Immature natural killer cell (primary cell): ENCODE results near the gene RBM22. TPM values are rescaled to one million over a fixed set of nuclear protein-coding genes. Genes with fewer than 3 reads are reported as not detected.
"Not testable (repeated sequence)": the region's sequence is repeated elsewhere in the genome, so short reads cannot be mapped to it uniquely, and the experiment has no call there.

Experiments
- DNase-seq, 3 donors: peaks; one replicate each; pipeline ENCODE4 v3.0.0; 2022; ENCODE audit warnings: mixed read lengths in 1 of 3
- H3K27ac Mint-ChIP-seq, 6 donors: one replicate each; pipeline ENCODE4 v1.8.0; 2020; ENCODE audit warnings: mixed read lengths in 6 of 6, mild to moderate bottlenecking in 5 of 6, inconsistent platforms in 4 of 6, moderate library complexity in 3 of 6
- H3K27me3 Mint-ChIP-seq, 3 donors: one replicate each; pipeline ENCODE4 v1.8.0; 2020 to 2021; ENCODE audit warnings: low read depth in 3 of 3, mild to moderate bottlenecking in 3 of 3, mixed read lengths in 3 of 3, moderate library complexity in 3 of 3, inconsistent platforms in 1 of 3
- H3K36me3 Mint-ChIP-seq, 3 donors: one replicate each; pipeline ENCODE4 v1.8.0; 2020; ENCODE audit warnings: mixed read lengths in 3 of 3, inconsistent platforms in 2 of 3, mild to moderate bottlenecking in 2 of 3
- H3K4me1 Mint-ChIP-seq, 2 donors: one replicate each; pipeline ENCODE4 v1.8.0; 2020; ENCODE audit warnings: inconsistent platforms in 2 of 2, mild to moderate bottlenecking in 2 of 2, mixed read lengths in 2 of 2, moderate library complexity in 1 of 2
- H3K4me3 Mint-ChIP-seq, 5 donors: one replicate each; pipeline ENCODE4 v1.8.0; 2020; ENCODE audit warnings: mild to moderate bottlenecking in 5 of 5, mixed read lengths in 5 of 5, inconsistent platforms in 3 of 5, moderate library complexity in 3 of 5
- H3K9me3 Mint-ChIP-seq, 6 donors: one replicate each; pipeline ENCODE4 v1.8.0; 2020; ENCODE audit warnings: mild to moderate bottlenecking in 6 of 6, mixed read lengths in 6 of 6, inconsistent platforms in 4 of 6, moderate library complexity in 3 of 6
- polyA plus RNA-seq, 3 donors: library from polyadenylated mRNA; unstranded; fragments of 300-500 nt; fragmentation: Illumina TruSeq; gene quantifications; one replicate each; pipeline ENCODE4 v1.2.3, GENCODE V29; 2021

The RBM22 gene
- polyA plus RNA-seq, result 10 to 100 TPM; 52.9 to 73.3 (median 62.9) TPM

- Mint-ChIP-seq H3K27ac (no peak within 1 kb of the TSS), H3K9me3 (no peaks in the 10 kb centered on the region), H3K36me3 (peaks cover 4 to 12% (median 11%) of the 10 kb centered on the region in 3 donors), H3K4me3 (no peak within 1 kb of the TSS), H3K27me3 (peaks cover 0 to 2% (median 0%) of the 10 kb centered on the region in 3 donors), H3K4me1 (peaks cover 0 to 4% of the 10 kb centered on the region in 2 donors)
- DNase-seq, result peak; percentile 86 to 88 (median 88)
These were observed at the start of gene RBM22 for GRCh38 chr5:150700594-150701377. Gene RBM22 (minus strand): TSS chr5:150701062. CDS start chr5:150700985, 77 bp downstream.

- peak overlapping the region in 1 of 6 donors; percentile 37 for H3K27ac Mint-ChIP-seq
- no peaks in the 10 kb centered on the region for H3K9me3 Mint-ChIP-seq
- no peak for DNase-seq
- no peak overlapping the region for H3K4me3 Mint-ChIP-seq
- no peaks in the 10 kb centered on the region for H3K27me3 Mint-ChIP-seq
- peaks cover 35 to 63% of the 10 kb centered on the region in 2 donors for H3K4me1 Mint-ChIP-seq
- peaks cover 9 to 35% (median 25%) of the 10 kb centered on the region in 3 donors for H3K36me3 Mint-ChIP-seq
These were observed 49.6 kb upstream of the RBM22 start for GRCh38 chr5:150750469-150750868.

- not testable (repeated sequence) for H3K27me3 Mint-ChIP-seq, H3K9me3 Mint-ChIP-seq, H3K27ac Mint-ChIP-seq, H3K4me3 Mint-ChIP-seq, DNase-seq
- peaks cover 0 to 20% (median 4%) of the 10 kb centered on the region in 3 donors for H3K36me3 Mint-ChIP-seq
- H3K4me1 Mint-ChIP-seq, result peaks cover 43 to 71% of the 10 kb centered on the region in 2 donors
These were observed 42.3 kb upstream of the RBM22 start for GRCh38 chr5:150743142-150743488.

- Mint-ChIP-seq H3K36me3 (peaks cover 3 to 21% (median 7%) of the 10 kb centered on the region in 3 donors), H3K27ac (peak overlapping the region in 5 of 6 donors; percentile 25 to 79 (median 54)), H3K4me3 (peak overlapping the region in 1 of 5 donors; percentile 34), H3K4me1 (peaks cover 46 to 76% of the 10 kb centered on the region in 2 donors)
- not testable (repeated sequence) for H3K27me3 Mint-ChIP-seq, DNase-seq, H3K9me3 Mint-ChIP-seq
These were observed 41.7 kb upstream of the RBM22 start for GRCh38 chr5:150742455-150743141.

GRCh38 chr5:150740992-150741391, 40.1 kb upstream of the RBM22 start:
- H3K9me3 Mint-ChIP-seq, result peaks cover 0 to 3% (median under 1%) of the 10 kb centered on the region in 6 donors

GRCh38 chr5:150738862-150739261, 38.0 kb upstream of the RBM22 start:
- Mint-ChIP-seq H3K4me1 (peaks cover 52 to 84% of the 10 kb centered on the region in 2 donors), H3K27ac (no peak overlapping the region), H3K27me3 (peaks cover 0 to 2% (median 0%) of the 10 kb centered on the region in 3 donors), H3K4me3 (no peak overlapping the region), H3K36me3 (peaks cover 33 to 53% (median 34%) of the 10 kb centered on the region in 3 donors), H3K9me3 (peaks cover 0 to 4% (median under 1%) of the 10 kb centered on the region in 6 donors)
- no peak for DNase-seq

More at GRCh38 chr5:150740992-150741391, 40.1 kb upstream of the RBM22 start:
- H3K4me3 Mint-ChIP-seq, result no peak overlapping the region
- peaks cover 0 to 2% (median 0%) of the 10 kb centered on the region in 3 donors for H3K27me3 Mint-ChIP-seq
- H3K27ac Mint-ChIP-seq, result no peak overlapping the region
- peaks cover 50 to 84% of the 10 kb centered on the region in 2 donors for H3K4me1 Mint-ChIP-seq
- DNase-seq, result no peak
- peaks cover 18 to 36% (median 20%) of the 10 kb centered on the region in 3 donors for H3K36me3 Mint-ChIP-seq

GRCh38 chr5:150734579-150735384, 33.9 kb upstream of the RBM22 start:
- H3K9me3 Mint-ChIP-seq, result peaks cover 0 to 4% (median under 1%) of the 10 kb centered on the region in 6 donors
- H3K4me1 Mint-ChIP-seq, result peaks cover 35 to 64% of the 10 kb centered on the region in 2 donors
- no peak overlapping the region for H3K4me3 Mint-ChIP-seq
- peak overlapping the region in 2 of 6 donors; percentile 60 to 72 for H3K27ac Mint-ChIP-seq
- peaks cover 48 to 66% (median 57%) of the 10 kb centered on the region in 3 donors for H3K36me3 Mint-ChIP-seq
- H3K27me3 Mint-ChIP-seq, result peaks cover 0 to 1% (median 0%) of the 10 kb centered on the region in 3 donors
- DNase-seq, result no peak

GRCh38 chr5:150731669-150732242, 30.9 kb upstream of the RBM22 start:
- peaks cover 0 to 2% (median 1%) of the 10 kb centered on the region in 3 donors for H3K27me3 Mint-ChIP-seq
- no peak for DNase-seq
- no peak overlapping the region for H3K4me3 Mint-ChIP-seq
- H3K27ac Mint-ChIP-seq, result peak overlapping the region in 1 of 6 donors; percentile 67
- H3K9me3 Mint-ChIP-seq, result peaks cover 0 to 4% (median under 1%) of the 10 kb centered on the region in 6 donors
- peaks cover 41 to 70% (median 58%) of the 10 kb centered on the region in 3 donors for H3K36me3 Mint-ChIP-seq
- H3K4me1 Mint-ChIP-seq, result peaks cover 14 to 34% of the 10 kb centered on the region in 2 donors

- no peaks in the 10 kb centered on the region for H3K9me3 Mint-ChIP-seq
- H3K27me3 Mint-ChIP-seq, result peaks cover 0 to 2% (median 1%) of the 10 kb centered on the region in 3 donors
- no peak for DNase-seq
- no peak overlapping the region for H3K27ac Mint-ChIP-seq
- H3K4me1 Mint-ChIP-seq, result peaks cover 6 to 16% of the 10 kb centered on the region in 2 donors
- no peak overlapping the region for H3K4me3 Mint-ChIP-seq
- H3K36me3 Mint-ChIP-seq, result peaks cover 24 to 54% (median 51%) of the 10 kb centered on the region in 3 donors
These were observed 29.0 kb upstream of the RBM22 start for GRCh38 chr5:150729859-150730258.

GRCh38 chr5:150723845-150724244, 23.0 kb upstream of the RBM22 start:
- H3K27me3 Mint-ChIP-seq, result peaks cover 0 to 2% (median 0%) of the 10 kb centered on the region in 3 donors
- no peaks in the 10 kb centered on the region for H3K4me1 Mint-ChIP-seq
- H3K9me3 Mint-ChIP-seq, result no peaks in the 10 kb centered on the region
- DNase-seq, result no peak
- peaks cover 21 to 55% (median 26%) of the 10 kb centered on the region in 3 donors for H3K36me3 Mint-ChIP-seq
- H3K27ac Mint-ChIP-seq, result no peak overlapping the region
- H3K4me3 Mint-ChIP-seq, result no peak overlapping the region

- Mint-ChIP-seq H3K27ac (no peak overlapping the region), H3K27me3 (peaks cover 0 to 5% (median 0%) of the 10 kb centered on the region in 3 donors), H3K4me1 (no peaks in the 10 kb centered on the region), H3K36me3 (peaks cover 15 to 23% (median 16%) of the 10 kb centered on the region in 3 donors), H3K4me3 (no peak overlapping the region), H3K9me3 (no peaks in the 10 kb centered on the region)
- no peak for DNase-seq
These were observed 9.3 kb upstream of the RBM22 start for GRCh38 chr5:150710165-150710564.

- peaks cover 11 to 19% (median 16%) of the 10 kb centered on the region in 3 donors for H3K36me3 Mint-ChIP-seq
These were observed 6.0 kb upstream of the RBM22 start for GRCh38 chr5:150706776-150707390.

More at GRCh38 chr5:150706776-150707390, 6.0 kb upstream of the RBM22 start:
- peaks cover 0 to 2% (median 1%) of the 10 kb centered on the region in 3 donors for H3K27me3 Mint-ChIP-seq
- no peaks in the 10 kb centered on the region for H3K9me3 Mint-ChIP-seq
- DNase-seq, result no peak
- H3K4me1 Mint-ChIP-seq, result peaks cover 0 to 2% of the 10 kb centered on the region in 2 donors
- H3K27ac Mint-ChIP-seq, result peak overlapping the region in 3 of 6 donors; percentile 0 to 34 (median 4)
- H3K4me3 Mint-ChIP-seq, result no peak overlapping the region
